HG03060 (cell line): Measurements from ENCODE around the gene ANKRD13C.

Experiments
- ATAC-seq: cut with Tn5 transposase; IDR thresholded peaks from one replicate; pipeline ENCODE4 v1.9.1; 2021; ENCODE audit warnings: low read depth, moderate number of reproducible peaks; ENCODE audit not compliant: unreplicated experiment

Gene ANKRD13C

DNA sequence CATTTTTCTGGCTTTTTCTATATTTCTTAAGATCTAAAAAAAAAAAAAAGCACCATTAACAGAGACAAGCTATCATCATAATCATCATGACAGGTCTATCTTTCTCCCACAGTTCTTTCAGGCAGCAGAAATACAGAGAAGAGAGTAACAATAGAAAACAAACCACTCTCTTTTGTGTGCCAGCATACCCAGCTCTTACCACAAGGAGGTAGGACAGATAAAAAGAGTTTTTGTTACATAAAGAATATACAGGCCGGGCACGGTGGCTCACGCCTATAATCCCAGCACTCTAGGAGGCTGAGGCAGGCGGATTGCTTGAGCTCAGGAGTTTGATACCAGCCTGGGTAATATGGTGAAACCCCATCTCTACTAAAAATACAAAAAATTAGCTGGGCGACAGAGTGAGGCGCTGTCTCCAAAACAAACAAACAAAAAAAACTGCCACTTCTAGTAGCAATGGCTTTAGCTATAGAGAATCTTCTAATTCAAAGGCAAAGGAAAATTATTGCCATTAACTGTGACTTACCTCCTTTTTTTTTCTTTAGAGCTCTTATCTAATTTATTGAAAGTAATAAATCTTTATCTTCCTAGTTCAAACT, 39.7 kb downstream of the ANKRD13C start:
- no peak for ATAC-seq

DNA sequence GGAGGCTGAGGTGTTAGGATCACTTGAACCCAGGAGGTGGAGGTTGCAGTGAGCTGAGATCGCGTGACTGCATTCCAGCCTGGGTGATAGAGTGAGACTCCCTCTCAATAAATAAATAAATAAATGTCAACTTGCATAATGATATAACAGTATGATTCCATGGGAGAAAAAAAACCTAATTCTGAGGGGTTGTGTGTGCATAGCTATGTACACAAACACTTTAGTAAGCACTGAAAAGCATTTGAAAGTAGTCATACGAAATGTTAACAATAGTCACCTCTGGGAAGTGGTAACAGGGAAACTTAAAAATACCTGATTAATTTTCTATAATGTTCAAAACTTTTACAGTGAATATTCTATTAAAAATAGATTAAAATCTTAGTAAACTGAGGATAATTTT, 43.2 kb downstream of the ANKRD13C start:
- no peak for ATAC-seq

- ATAC-seq = no peak
These were observed 55.0 kb downstream of the ANKRD13C start for GRCh38 chr1:70299472-70299871.

- no peak for ATAC-seq
These were observed 58.8 kb downstream of the ANKRD13C start for GRCh38 chr1:70295749-70296148.

DNA sequence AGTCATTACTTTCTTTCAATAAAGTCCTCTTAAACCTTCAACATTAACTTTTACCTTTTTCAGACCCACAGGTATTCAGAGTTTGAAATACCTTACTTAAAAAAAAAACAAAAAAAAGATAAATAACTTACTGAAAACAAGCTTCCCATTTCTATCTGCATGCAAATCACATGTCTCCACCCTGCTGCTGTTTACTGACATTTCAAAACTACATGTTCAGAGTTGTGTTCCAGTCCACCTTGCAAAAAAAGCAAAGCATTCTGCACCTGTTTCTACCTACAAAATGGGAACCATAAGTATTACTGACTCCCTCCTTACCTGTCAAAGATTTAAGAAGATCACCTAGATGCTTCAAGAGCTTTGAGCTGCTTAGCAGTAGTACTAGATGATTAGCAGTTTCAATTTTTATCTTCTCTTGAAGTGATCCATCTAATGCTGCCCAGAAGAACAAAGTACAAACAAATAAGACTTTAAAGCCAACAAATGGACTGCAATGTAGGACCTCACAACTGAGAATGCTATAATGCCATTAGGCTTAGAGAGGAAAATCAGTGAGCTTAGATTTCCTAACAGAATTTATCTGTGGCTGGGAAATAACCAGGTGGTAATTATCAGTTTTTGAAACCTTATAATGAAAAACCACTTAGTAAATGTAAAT, 61.2 kb downstream of the ANKRD13C start:
- ATAC-seq = no peak

GRCh38 chr1:70290218-70290617, 64.3 kb downstream of the ANKRD13C start:
- no peak for ATAC-seq

- ATAC-seq = no peak
These were observed 66.4 kb downstream of the ANKRD13C start for GRCh38 chr1:70288166-70288565.

GRCh38 chr1:70286453-70286852, 68.1 kb downstream of the ANKRD13C start:
- ATAC-seq = no peak

- ATAC-seq = no peak
These were observed 70.2 kb downstream of the ANKRD13C start for GRCh38 chr1:70284366-70284765.

- ATAC-seq = no peak
These were observed 75.8 kb downstream of the ANKRD13C start for GRCh38 chr1:70278710-70279109.

DNA sequence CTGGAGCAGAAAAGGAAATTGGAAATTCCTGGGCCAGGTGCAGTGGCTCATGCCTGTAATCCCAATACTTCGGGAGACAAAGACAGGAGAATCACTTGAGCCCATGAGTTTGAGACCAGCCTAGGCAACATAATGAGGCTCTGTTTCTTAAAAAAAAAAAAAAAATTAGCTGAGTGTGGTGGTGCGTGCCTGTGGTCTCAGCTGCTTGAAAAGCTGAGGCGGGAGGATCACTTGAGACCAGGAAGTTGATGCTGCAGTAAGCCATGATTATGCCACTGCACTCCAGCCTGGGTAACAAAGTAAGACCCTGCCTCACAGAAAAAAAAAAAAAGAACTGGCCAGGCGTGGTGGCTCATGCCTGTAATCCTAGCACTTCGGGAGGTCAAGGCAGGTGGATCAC, 76.6 kb downstream of the ANKRD13C start:
- no peak for ATAC-seq

- no peak for ATAC-seq
These were observed 88.6 kb downstream of the ANKRD13C start for GRCh38 chr1:70265946-70266345.

GRCh38 chr1:70264839-70265238, 89.7 kb downstream of the ANKRD13C start:
- no peak for ATAC-seq

GRCh38 chr1:70256664-70257063, 97.9 kb downstream of the ANKRD13C start:
- no peak for ATAC-seq

GRCh38 chr1:70248729-70249128, 105.8 kb downstream of the ANKRD13C start:
- no peak for ATAC-seq

- no peak for ATAC-seq
These were observed 106.8 kb downstream of the ANKRD13C start for GRCh38 chr1:70247768-70248167.

DNA sequence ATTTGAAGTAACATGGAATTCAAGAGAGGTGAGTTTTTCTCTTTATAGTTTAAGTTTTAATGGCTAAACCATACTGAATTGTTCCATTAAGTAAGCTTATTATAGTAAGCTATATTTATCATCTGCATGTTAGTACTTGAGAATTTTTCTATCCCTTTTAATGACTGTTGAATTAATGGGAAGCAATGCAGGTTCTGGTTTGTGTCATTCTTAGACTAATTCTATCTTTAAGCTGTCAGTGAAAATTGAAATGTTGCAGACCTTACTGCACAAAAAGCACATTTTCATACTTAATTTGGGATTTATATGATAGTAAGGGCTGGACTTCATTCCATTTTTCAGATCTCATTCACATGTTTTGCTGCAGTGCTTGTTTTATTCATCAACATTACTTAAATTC, 107.4 kb downstream of the ANKRD13C start:
- no peak for ATAC-seq

DNA sequence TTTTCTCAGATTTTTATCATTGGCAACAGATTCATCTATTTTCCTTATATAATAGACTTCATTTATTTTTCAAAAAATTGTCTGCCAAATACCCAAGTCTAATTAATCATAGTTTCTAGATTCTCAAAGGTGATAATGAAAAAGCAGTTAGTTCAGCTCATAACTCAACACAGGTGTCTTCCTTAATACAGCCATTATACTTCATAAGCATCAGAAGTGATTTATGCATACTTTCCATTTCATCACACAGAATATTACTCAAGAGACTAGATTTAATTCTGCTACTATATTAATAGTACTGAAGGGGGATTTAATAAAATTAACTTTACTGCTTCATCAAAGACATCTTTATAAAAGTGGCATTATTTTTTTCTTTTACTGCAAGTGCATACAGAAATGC, 114.6 kb downstream of the ANKRD13C start:
- ATAC-seq = no peak

GRCh38 chr1:70234733-70235132, 119.8 kb downstream of the ANKRD13C start:
- no peak for ATAC-seq

- ATAC-seq = no peak
These were observed 123.0 kb downstream of the ANKRD13C start for GRCh38 chr1:70231475-70231874.

DNA sequence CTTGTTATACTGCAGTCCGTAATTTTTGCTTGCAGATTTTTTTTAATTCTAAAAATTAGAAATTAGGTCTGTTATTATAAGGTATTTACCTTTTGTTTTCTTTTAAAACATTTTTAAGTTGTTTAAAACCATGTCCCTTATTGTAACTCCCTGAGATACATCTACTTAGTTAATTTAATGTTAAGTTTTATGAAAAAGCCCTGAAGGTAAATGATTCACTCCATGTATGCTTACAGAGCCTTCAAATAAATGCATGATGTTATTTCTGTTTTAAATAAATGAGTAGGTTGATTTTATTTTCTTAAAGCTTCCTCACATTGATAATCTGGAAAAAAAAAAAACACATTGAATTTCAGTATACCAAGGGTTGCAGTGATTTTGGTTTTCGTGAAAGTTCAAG, 125.9 kb downstream of the ANKRD13C start:
- ATAC-seq = no peak

GRCh38 chr1:70227439-70227838, 127.1 kb downstream of the ANKRD13C start:
- no peak for ATAC-seq

GRCh38 chr1:70224954-70225353, 129.6 kb downstream of the ANKRD13C start:
- no peak for ATAC-seq
